GM12878 (cell line): ENCODE results near the gene PHACTR1. TPM values are rescaled to one million over a fixed set of nuclear protein-coding genes. Genes with fewer than 3 reads are reported as not detected.

Source experiments
- ATAC-seq: fragments of 200-7000 bp; cut with Tn5 transposase; 3 replicates; pipeline ENCODE4 v1.9.1; 2020; ENCODE audit warnings: mild to moderate bottlenecking, moderate library complexity
- BruUV-seq: library from RNA; stranded (reverse); fragments of 400-500 nt; replicated peaks from 2 replicates; lab custom pipeline; 2021; lab: Mats Ljungman, UMichigan
- CTCF ChIA-PET: fragments of 300-600 bp; sonication (Branson Sonifier 250); formaldehyde crosslinking; extraction: SDS; loops from one replicate; lab custom pipeline; 2021; ENCODE audit warnings: inconsistent platforms; lab: Yijun Ruan, JAX
- POLR2A ChIA-PET: fragments of 350-600 bp; formaldehyde crosslinking; extraction: SDS; loops from one replicate; lab custom pipeline; 2021; ENCODE audit warnings: inconsistent platforms; lab: Charles Lee
- RAD21 ChIA-PET: fragments of 300-600 bp; sonication (Branson Sonifier 250); formaldehyde crosslinking; loops from one replicate; lab custom pipeline; 2023; ENCODE audit warnings: antibody characterized with exemption; ENCODE audit not compliant: unreplicated experiment; lab: Charles Lee
- SMC1A ChIA-PET: fragments of 300-600 bp; sonication (Branson Sonifier 250); formaldehyde crosslinking; loops from one replicate; lab custom pipeline; 2023; ENCODE audit not compliant: unreplicated experiment, uncharacterized antibody; lab: Charles Lee
- DNase-seq: peaks from one replicate; pipeline ENCODE4 v3.0.0-alpha.2; 2011; ENCODE audit warnings: low read depth, low spot score
- FAIRE-seq: peaks from 3 replicates; lab custom pipeline; 2011; peaks lifted over from hg19 to GRCh38; lab: Jason Lieb, UNC
- H2AFZ ChIP-seq: 2 replicates; pipeline ENCODE4 v1.6.0; 2011; ENCODE audit warnings: low read depth, low read length, control low read depth; ENCODE audit not compliant: control insufficient read depth
- H3K27ac ChIP-seq: 2 replicates; pipeline ENCODE4 v1.5.1; 2011; ENCODE audit warnings: control low read depth; ENCODE audit not compliant: control insufficient read depth, insufficient read depth
- H3K27me3 ChIP-seq, 2 experiments: replicated peaks in 1 of 2; 2 replicates each; pipeline versions ENCODE4 v1.6.0 to v1.6.1; 2011; ENCODE audit warnings: low read length in 1 of 2; ENCODE audit not compliant: control insufficient read depth in 2 of 2, insufficient read depth in 2 of 2
- H3K36me3 ChIP-seq, 2 experiments: 2 replicates each; pipeline ENCODE4 v1.5.1; 2011; ENCODE audit warnings: low read length in 1 of 2; ENCODE audit not compliant: control insufficient read depth in 2 of 2, insufficient read depth in 2 of 2
- H3K4me1 ChIP-seq: 2 replicates; pipeline ENCODE4 v1.6.1; 2011; ENCODE audit warnings: mild to moderate bottlenecking, low read length, moderate library complexity, mixed read lengths; ENCODE audit not compliant: control insufficient read depth, insufficient read depth
- H3K4me2 ChIP-seq: 2 replicates; pipeline ENCODE4 v1.6.0; 2011; ENCODE audit warnings: control low read depth; ENCODE audit not compliant: control insufficient read depth, insufficient read depth
- H3K4me3 ChIP-seq: fragments of 200-600 bp; sonication (generic); 2 replicates; pipeline ENCODE4 v1.5.1; 2016
- H3K79me2 ChIP-seq: 2 replicates; pipeline ENCODE4 v1.6.0; 2011; ENCODE audit warnings: low read length; ENCODE audit not compliant: control insufficient read depth, insufficient read depth
- H3K9ac ChIP-seq: 2 replicates; pipeline ENCODE4 v1.8.0; 2011; ENCODE audit warnings: low read length, control low read depth, mixed read lengths; ENCODE audit not compliant: control insufficient read depth, insufficient read depth
- H3K9me3 ChIP-seq: replicated peaks from 3 replicates; pipeline ENCODE4 v1.5.1; 2011; ENCODE audit warnings: mild to moderate bottlenecking, low read length; ENCODE audit not compliant: control insufficient read depth, insufficient read depth
- H4K20me1 ChIP-seq: 2 replicates; pipeline ENCODE4 v1.6.0; 2011; ENCODE audit not compliant: control insufficient read depth, insufficient read depth
- ATF3 ChIP-seq: IDR thresholded peaks from 2 replicates; pipeline ENCODE4 v1.6.1; 2011; ENCODE audit warnings: low read depth, mild to moderate bottlenecking, low read length, moderate library complexity, borderline replicate concordance; ENCODE audit errors: extremely low read depth
- ATF7 ChIP-seq: fragments of 450-650 bp; IDR thresholded peaks from 2 replicates; pipeline ENCODE4 v1.6.1; 2016; ENCODE audit warnings: low read depth, mild to moderate bottlenecking
- CHD2 ChIP-seq: IDR thresholded peaks from 2 replicates; pipeline ENCODE4 v1.6.1; 2011; ENCODE audit warnings: low read depth, low read length, improper control_type of control experiment, borderline replicate concordance
- CHD4 ChIP-seq: fragments of 200-600 bp; sonication (generic); IDR thresholded peaks from 2 replicates; pipeline ENCODE4 v1.6.1; 2016; ENCODE audit warnings: mild to moderate bottlenecking
- EED ChIP-seq: sonication (generic); IDR thresholded peaks from 2 replicates; pipeline ENCODE4 v1.6.1; 2016; ENCODE audit warnings: antibody characterized with exemption, low read depth
- HCFC1 ChIP-seq: fragments of 150-350 bp; IDR thresholded peaks from 2 replicates; pipeline ENCODE4 v1.6.1; 2014; ENCODE audit warnings: low read length
- HDGF ChIP-seq: fragments of 450-650 bp; IDR thresholded peaks from 2 replicates; pipeline ENCODE4 v1.6.1; 2016; ENCODE audit warnings: antibody characterized with exemption
- KDM1A ChIP-seq: fragments of 200-600 bp; sonication (generic); IDR thresholded peaks from 2 replicates; pipeline ENCODE4 v1.6.1; 2016; ENCODE audit warnings: borderline replicate concordance
- PBX3 ChIP-seq: IDR thresholded peaks from 2 replicates; pipeline ENCODE4 v1.6.1; 2011; ENCODE audit warnings: mild to moderate bottlenecking, low read depth, low read length, moderate library complexity; ENCODE audit not compliant: insufficient replicate concordance
- POLR2AphosphoS2 ChIP-seq: IDR thresholded peaks from 2 replicates; pipeline ENCODE4 v1.6.1; 2011; ENCODE audit warnings: low read depth, mild to moderate bottlenecking, low read length, improper control_type of control experiment, moderate library complexity
- RAD51 ChIP-seq: fragments of 450-650 bp; IDR thresholded peaks from 2 replicates; pipeline ENCODE4 v1.6.1; 2016; ENCODE audit warnings: moderate library complexity, mild to moderate bottlenecking, inconsistent platforms
- SUPT20H ChIP-seq: IDR thresholded peaks from 2 replicates; pipeline ENCODE4 v1.6.1; 2011; ENCODE audit warnings: low read depth, mild to moderate bottlenecking, low read length, moderate library complexity, borderline replicate concordance; ENCODE audit not compliant: control insufficient read depth
- TAF1 ChIP-seq: IDR thresholded peaks from 2 replicates; pipeline ENCODE4 v1.6.1; 2011; ENCODE audit warnings: mild to moderate bottlenecking, low read depth, low read length, borderline replicate concordance
- TBL1XR1 ChIP-seq: IDR thresholded peaks from 2 replicates; pipeline ENCODE4 v1.6.1; 2012; ENCODE audit warnings: low read depth, low read length, improper control_type of control experiment
- ZNF384 ChIP-seq: IDR thresholded peaks from 2 replicates; pipeline ENCODE4 v1.6.1; 2012; ENCODE audit warnings: low read depth, mild to moderate bottlenecking, low read length, improper control_type of control experiment, borderline replicate concordance
- ZZZ3 ChIP-seq: IDR thresholded peaks from 2 replicates; pipeline ENCODE4 v1.6.1; 2011; ENCODE audit warnings: low read depth; ENCODE audit not compliant: control insufficient read depth, insufficient read length
- WGBS: methylation state at CpG from one replicate; pipeline ENCODE4 v1.1.6; 2016; ENCODE audit warnings: low lambda C conversion rate; ENCODE audit not compliant: insufficient replicate concordance, insufficient coverage; ENCODE audit errors: missing lambda C conversion rate; 5-methylcytosine and 5-hydroxymethylcytosine counted together
- in situ Hi-C: fragments of 300-500 bp; cut with MboI; formaldehyde crosslinking; loops from 9 replicates; pipeline ENCODE4 v1.14.3; 2018; ENCODE audit warnings: mixed read lengths
- intact Hi-C: fragments of 100-400 bp; cut with micrococcal nuclease; formaldehyde crosslinking; loops from one replicate; pipeline ENCODE4 v1.14.2; 2022; ENCODE audit not compliant: unreplicated experiment
- polyA plus RNA-seq, 11 experiments: library from polyadenylated mRNA; depleted of rRNA in 4 of 11; unstranded in 6 of 11; stranded (reverse) in 5 of 11; fragments of >200 nt; fragmentation: Nextera tagmentation in 4 of 11; fragmentation: Illumina TruSeq in 1 of 11; extraction: Ambion mirVana in 4 of 11; extraction: Trizol in 1 of 11; gene quantifications; 1 replicate in 1 of 11; 2 replicates in 10 of 11; pipeline versions ENCODE4 v1.2.1 to v1.2.3, GENCODE V29; 2011 to 2016; ENCODE audit warnings: inconsistent platforms in 2 of 11, missing spikeins in 2 of 11, low read depth in 1 of 11
- total RNA-seq, 4 experiments: library from RNA; depleted of rRNA in 3 of 4; stranded (reverse); fragments of >200 nt in 3 of 4; fragmentation: Illumina TruSeq in 1 of 4; extraction: Trizol in 1 of 4; gene quantifications; 2 replicates each; pipeline versions ENCODE4 v1.2.1 to v1.2.3, GENCODE V29; 2013 to 2021

The PHACTR1 gene
- total and polyA plus RNA-seq, 10 of the 15 experiments (the other 5 are each of a cell fraction or from before 2014, with no cell fraction given) = 34.2 to 94.6 (median 62.3) TPM

GRCh38 chr6:13156381-13156780 lies 439.8 kb downstream of the PHACTR1 start:
- Histone ChIP-seq H2AFZ (no peak overlapping the region), H3K27ac (no peak overlapping the region), H3K4me3 (no peak overlapping the region), H4K20me1 (no peaks in the 10 kb centered on the region), H3K27me3 (peaks cover 0 to 1% of the 10 kb centered on the region in 2 experiments; a peak in 2 of 4 replicates), H3K9me3 (no peaks in the 10 kb centered on the region), H3K9ac (no peak overlapping the region), H3K79me2 (no peaks in the 10 kb centered on the region), H3K4me2 (no peak overlapping the region), H3K36me3 (no peaks in the 10 kb centered on the region), H3K4me1 (no peaks in the 10 kb centered on the region)
- DNase-seq (no peak), ATAC-seq (no peak), FAIRE-seq (no peak)
- SMC1A ChIA-PET = no interaction called here
- WGBS = 47% methylated on average over 8 of the region's 8 CpGs
- CTCF ChIA-PET = no interaction called here
- no TSS peak for BruUV-seq
- in situ Hi-C loops (no loop called here), intact Hi-C loops (no loop called here)
- TF ChIP-seq PBX3 (no peak), POLR2AphosphoS2 (no peak), HCFC1 (no peak)
- RAD21 ChIA-PET = no interaction called here
- POLR2A ChIA-PET = no interaction called here

- H3K79me2 ChIP-seq = no peaks in the 10 kb centered on the region
- RAD21 ChIA-PET = no interaction called here
- ATAC-seq (no peak), FAIRE-seq (no peak), DNase-seq (no peak)
- H3K4me2 ChIP-seq = no peak overlapping the region
- no peak overlapping the region for H3K4me3 ChIP-seq
- CTCF ChIA-PET = no interaction called here
- SMC1A ChIA-PET = no interaction called here
- POLR2A ChIA-PET = no interaction called here
- H3K27me3 ChIP-seq = peaks cover 0 to 1% of the 10 kb centered on the region in 2 experiments; a peak in 3 of 4 replicates
- no peaks in the 10 kb centered on the region for H3K36me3 ChIP-seq
- no TSS peak for BruUV-seq
- 85% methylated on average over 4 of the region's 4 CpGs for WGBS
- no peak overlapping the region for H2AFZ ChIP-seq
- in situ Hi-C loops = no loop called here
- H3K27ac ChIP-seq = no peak overlapping the region
- H3K9ac ChIP-seq = no peak overlapping the region
- intact Hi-C loops = no loop called here
- no peaks in the 10 kb centered on the region for H3K9me3 ChIP-seq
- H4K20me1 ChIP-seq = no peaks in the 10 kb centered on the region
- no peaks in the 10 kb centered on the region for H3K4me1 ChIP-seq
- TF ChIP-seq CHD2 = no peak
- no peak for TF ChIP-seq HDGF
- no peak for TF ChIP-seq EED
- no peak for TF ChIP-seq RAD51
- no peak for TF ChIP-seq ZZZ3
- no peak for TF ChIP-seq TAF1
- no peak for TF ChIP-seq CHD4
- no peak for TF ChIP-seq ATF7
- TF ChIP-seq TBL1XR1 = no peak
- no peak for TF ChIP-seq POLR2AphosphoS2
- no peak for TF ChIP-seq ATF3
- TF ChIP-seq KDM1A = no peak
- TF ChIP-seq SUPT20H = no peak
- no peak for TF ChIP-seq ZNF384
Measured at GRCh38 chr6:13157293-13157692, 440.7 kb downstream of the PHACTR1 start.
